Activated CD8-positive, alpha-beta memory T cell treated with anti-CD3 and anti-CD28 coated beads, Interleukin-2, amount 10 ng/mL, durations not matched to agents 7 days and 5 days (primary cell): ENCODE results near the gene TMEM198. TPM values are rescaled to one million over a fixed set of nuclear protein-coding genes. Genes with fewer than 3 reads are reported as not detected.

Experiments
- ATAC-seq: fragments of 150-1000 bp; cut with Tn5 transposase; one replicate; pipeline ENCODE4 v1.10.0; 2021; ENCODE audit warnings: moderate library complexity
- CTCF ChIA-PET: fragments of 350-600 bp; sonication (Branson Sonifier 250); formaldehyde crosslinking; loops from one replicate; lab custom pipeline; 2021; ENCODE audit warnings: antibody characterized with exemption; lab: Charles Lee
- DNase-seq: peaks from one replicate; pipeline ENCODE4 v3.0.0-alpha.2; 2020
- H3K27ac Mint-ChIP-seq: one replicate; pipeline ENCODE4 v1.8.0; 2021; ENCODE audit warnings: mild to moderate bottlenecking, mixed read lengths
- H3K27me3 Mint-ChIP-seq: one replicate; pipeline ENCODE4 v1.8.0; 2021; ENCODE audit warnings: mixed read lengths
- H3K36me3 Mint-ChIP-seq: one replicate; pipeline ENCODE4 v1.8.0; 2021; ENCODE audit warnings: mild to moderate bottlenecking, mixed read lengths
- H3K4me1 Mint-ChIP-seq: one replicate; pipeline ENCODE4 v1.8.0; 2021; ENCODE audit warnings: mixed read lengths
- H3K4me3 Mint-ChIP-seq: one replicate; pipeline ENCODE4 v1.8.0; 2021; ENCODE audit warnings: mild to moderate bottlenecking, moderate library complexity, mixed read lengths
- H3K9me3 Mint-ChIP-seq: one replicate; pipeline ENCODE4 v1.8.0; 2022; ENCODE audit warnings: low read depth, mixed read lengths
- total RNA-seq, 2 experiments: library from RNA; stranded (reverse); gene quantifications; one replicate each; pipeline ENCODE4 v1.2.3, GENCODE V29; 2021

TMEM198 gene
- total RNA-seq, 2 experiments from 2014 or later = 1.8 to 2.8 TPM

- Mint-ChIP-seq H3K36me3 (peaks cover 3% of the 10 kb centered on the region), H3K9me3 (no peaks in the 10 kb centered on the region), H3K27ac (no peak overlapping the region), H3K27me3 (peaks cover 2% of the 10 kb centered on the region), H3K4me3 (no peak overlapping the region), H3K4me1 (peaks cover 26% of the 10 kb centered on the region)
- no peak for DNase-seq
- CTCF ChIA-PET = no interaction called here
- no peak for ATAC-seq
Measured at GRCh38 chr2:219502618-219503017, 41.2 kb upstream of the TMEM198 start.

GRCh38 chr2:219505585-219505984 lies 38.2 kb upstream of the TMEM198 start:
- no peak overlapping the region for H3K4me3 Mint-ChIP-seq
- H3K27me3 Mint-ChIP-seq = peaks cover 12% of the 10 kb centered on the region
- no peaks in the 10 kb centered on the region for H3K9me3 Mint-ChIP-seq
- CTCF ChIA-PET = no interaction called here
- ATAC-seq = no peak
- no peak for DNase-seq
- peaks cover 8% of the 10 kb centered on the region for H3K4me1 Mint-ChIP-seq
- H3K27ac Mint-ChIP-seq = no peak overlapping the region
- H3K36me3 Mint-ChIP-seq = peaks cover 3% of the 10 kb centered on the region

- DNase-seq (no peak), ATAC-seq (no peak)
- peaks cover 19% of the 10 kb centered on the region for H3K27me3 Mint-ChIP-seq
- no peak overlapping the region for H3K4me3 Mint-ChIP-seq
- H3K9me3 Mint-ChIP-seq = no peaks in the 10 kb centered on the region
- peaks cover 3% of the 10 kb centered on the region for H3K36me3 Mint-ChIP-seq
- CTCF ChIA-PET = interaction anchor here (1.3 to 5.8 kb wide), 2 partner anchors 9 to 24 kb away, joined by 6 to 65 read pairs; partner anchors contain the start of gene GMPPA
- peaks cover 7% of the 10 kb centered on the region for H3K4me1 Mint-ChIP-seq
- H3K27ac Mint-ChIP-seq = no peak overlapping the region
Measured at GRCh38 chr2:219506153-219506801, 37.6 kb upstream of the TMEM198 start.

GRCh38 chr2:219506802-219507526 lies 36.9 kb upstream of the TMEM198 start:
- peaks cover 24% of the 10 kb centered on the region for H3K27me3 Mint-ChIP-seq
- ATAC-seq (no peak), DNase-seq (no peak)
- no peaks in the 10 kb centered on the region for H3K9me3 Mint-ChIP-seq
- peaks cover 4% of the 10 kb centered on the region for H3K4me1 Mint-ChIP-seq
- H3K36me3 Mint-ChIP-seq = peaks cover 3% of the 10 kb centered on the region
- CTCF ChIA-PET = interaction anchor here (1.0 to 5.8 kb wide), 4 partner anchors 10 to 23 kb away, joined by 3 to 65 read pairs (median 4); partner anchors contain the start of gene GMPPA
- no peak overlapping the region for H3K4me3 Mint-ChIP-seq
- H3K27ac Mint-ChIP-seq = no peak overlapping the region

- Mint-ChIP-seq H3K9me3 (no peaks in the 10 kb centered on the region), H3K4me1 (peaks cover 4% of the 10 kb centered on the region), H3K27ac (no peak overlapping the region), H3K27me3 (peaks cover 28% of the 10 kb centered on the region), H3K4me3 (no peak overlapping the region), H3K36me3 (peaks cover 3% of the 10 kb centered on the region)
- CTCF ChIA-PET = interaction anchor here (1.0 to 5.8 kb wide), 5 partner anchors 10 to 22 kb away, joined by 3 to 65 read pairs (median 3); partner anchors contain the start of gene GMPPA
- no peak for ATAC-seq
- no peak for DNase-seq
Measured at GRCh38 chr2:219507581-219508443, 36.0 kb upstream of the TMEM198 start.

GRCh38 chr2:219508444-219508734 lies 35.4 kb upstream of the TMEM198 start:
- Mint-ChIP-seq H3K4me1 (peaks cover 4% of the 10 kb centered on the region), H3K27ac (no peak overlapping the region), H3K9me3 (no peaks in the 10 kb centered on the region), H3K27me3 (peaks cover 34% of the 10 kb centered on the region), H3K4me3 (no peak overlapping the region), H3K36me3 (peaks cover 3% of the 10 kb centered on the region)
- DNase-seq (no peak), ATAC-seq (no peak)
- CTCF ChIA-PET = interaction anchor here (1.0 to 5.8 kb wide), 2 partner anchors 11 to 19 kb away, joined by 3 to 65 read pairs; partner anchors contain the start of gene GMPPA

- H3K4me3 Mint-ChIP-seq = no peak overlapping the region
- CTCF ChIA-PET = interaction anchor here (1.0 to 5.8 kb wide), 8 partner anchors 11 to 122 kb away, joined by 4 to 65 read pairs (median 6); partner anchors contain the start of genes DNPEP and GMPPA
- no peaks in the 10 kb centered on the region for H3K9me3 Mint-ChIP-seq
- peaks cover 3% of the 10 kb centered on the region for H3K36me3 Mint-ChIP-seq
- DNase-seq (no peak), ATAC-seq (peak; percentile 31)
- H3K27me3 Mint-ChIP-seq = peaks cover 41% of the 10 kb centered on the region
- H3K27ac Mint-ChIP-seq = no peak overlapping the region
- peaks cover 4% of the 10 kb centered on the region for H3K4me1 Mint-ChIP-seq
Measured at GRCh38 chr2:219508971-219509779, 34.7 kb upstream of the TMEM198 start.

GRCh38 chr2:219509780-219510511 lies 33.9 kb upstream of the TMEM198 start:
- DNase-seq (peak; percentile 54), ATAC-seq (peak; percentile 80)
- H3K4me1 Mint-ChIP-seq = peaks cover 4% of the 10 kb centered on the region
- CTCF ChIA-PET = interaction anchor here (0.6 to 5.8 kb wide), 10 partner anchors 9 to 141 kb away, joined by 4 to 65 read pairs (median 5); partner anchors contain the start of genes DNPEP and GMPPA
- no peak overlapping the region for H3K4me3 Mint-ChIP-seq
- H3K9me3 Mint-ChIP-seq = no peaks in the 10 kb centered on the region
- H3K27me3 Mint-ChIP-seq = peaks cover 44% of the 10 kb centered on the region
- peaks cover 1% of the 10 kb centered on the region for H3K36me3 Mint-ChIP-seq
- H3K27ac Mint-ChIP-seq = no peak overlapping the region

- Mint-ChIP-seq H3K27ac (no peak overlapping the region), H3K4me1 (peaks cover 4% of the 10 kb centered on the region), H3K9me3 (no peaks in the 10 kb centered on the region), H3K36me3 (peaks cover 1% of the 10 kb centered on the region), H3K27me3 (peaks cover 51% of the 10 kb centered on the region), H3K4me3 (no peak overlapping the region)
- CTCF ChIA-PET = interaction anchor here (0.6 to 5.8 kb wide), 12 partner anchors 8 to 140 kb away, joined by 3 to 65 read pairs (median 5); partner anchors contain the start of genes DNPEP and GMPPA
- DNase-seq (no peak), ATAC-seq (no peak)
Measured at GRCh38 chr2:219510512-219511135, 33.2 kb upstream of the TMEM198 start.

GRCh38 chr2:219511547-219512325 lies 32.1 kb upstream of the TMEM198 start:
- no peak overlapping the region for H3K27ac Mint-ChIP-seq
- H3K9me3 Mint-ChIP-seq = no peaks in the 10 kb centered on the region
- ATAC-seq (no peak), DNase-seq (no peak)
- CTCF ChIA-PET = interaction anchor here (0.7 to 5.8 kb wide), 5 partner anchors 14 to 109 kb away, joined by 3 to 65 read pairs (median 5); partner anchors contain the start of gene GMPPA
- no peak overlapping the region for H3K4me3 Mint-ChIP-seq
- H3K36me3 Mint-ChIP-seq = no peaks in the 10 kb centered on the region
- H3K4me1 Mint-ChIP-seq = peaks cover 4% of the 10 kb centered on the region
- H3K27me3 Mint-ChIP-seq = peaks cover 62% of the 10 kb centered on the region
